ENCODE measurements around the gene COMTD1.

The COMTD1 gene

GRCh38 chr10:75235375-75236177 is at the start of gene COMTD1 (continued):
- no peak for TF ChIP-seq PRDM2 (tag by site-specific recombination; IDR thresholded peaks at IDR 0.05; ENCODE audit: borderline replicate concordance)
- no peak for TF ChIP-seq ZNF211 (tag by site-specific recombination; IDR thresholded peaks at IDR 0.05; ENCODE audit: low read depth)
- peak; percentile 94; the same call in 1 of the 2 replicates for TF ChIP-seq ZNF768 (tag by site-specific recombination; IDR thresholded peaks at IDR 0.05)
- peak; percentile 100 for TF ChIP-seq CTCF (tag by site-specific recombination; IDR thresholded peaks at IDR 0.05)
- TF ChIP-seq ZNF610 (tag by site-specific recombination; IDR thresholded peaks at IDR 0.05; ENCODE audit: borderline replicate concordance), result peak; percentile 64
- TF ChIP-seq ZNF843 (tag by site-specific recombination; IDR thresholded peaks at IDR 0.05), result peak; percentile 15; the same call in 1 of the 2 replicates
- TF ChIP-seq SP3 (tag by site-specific recombination; IDR thresholded peaks at IDR 0.05), result peak; percentile 94
- no peak for TF ChIP-seq ZNF571 (tag by site-specific recombination; IDR thresholded peaks at IDR 0.05)
- TF ChIP-seq EGR2 (tag by site-specific recombination; IDR thresholded peaks at IDR 0.05; ENCODE audit: low read depth), result peak; percentile 5; the same call in 1 of the 2 replicates
- TF ChIP-seq ZNF548 (tag by site-specific recombination; IDR thresholded peaks at IDR 0.05), result no peak
- no peak for TF ChIP-seq ZNF133 (tag by site-specific recombination; IDR thresholded peaks at IDR 0.05)
- TF ChIP-seq ZFP69B (tag by site-specific recombination; IDR thresholded peaks at IDR 0.05), result peak; percentile 86
- 0 out of 2 replicates have a peak, but pooled peaks have one; percentile 25 for TF ChIP-seq ZNF513 (tag by site-specific recombination; IDR thresholded peaks at IDR 0.05)
- TF ChIP-seq PATZ1 (tag by site-specific recombination; IDR thresholded peaks at IDR 0.05), result peak; percentile 83
- TF ChIP-seq ZNF624 (tag by site-specific recombination; IDR thresholded peaks at IDR 0.05), result no peak
- no peak; the same call in 1 of the 2 replicates for TF ChIP-seq ZNF394 (tag by site-specific recombination; IDR thresholded peaks at IDR 0.05; ENCODE audit: borderline replicate concordance)
- no peak for TF ChIP-seq ZNF791 (tag by site-specific recombination; IDR thresholded peaks at IDR 0.05)
- TF ChIP-seq SCRT1 (tag by site-specific recombination; IDR thresholded peaks at IDR 0.05; ENCODE audit: borderline replicate concordance), result no peak
- TF ChIP-seq WT1 (tag by site-specific recombination; IDR thresholded peaks at IDR 0.05), result peak; percentile 37
- peak; percentile 62 for TF ChIP-seq TSHZ1 (tag by site-specific recombination; IDR thresholded peaks at IDR 0.05; ENCODE audit: borderline replicate concordance)
- TF ChIP-seq GFI1B (tag by site-specific recombination; IDR thresholded peaks at IDR 0.05), result no peak
- TF ChIP-seq ZNF664 (tag by site-specific recombination; IDR thresholded peaks at IDR 0.05), result no peak
- no peak for TF ChIP-seq YY2 (tag by site-specific recombination; IDR thresholded peaks at IDR 0.05)
- TF ChIP-seq ZNF677 (tag by site-specific recombination; IDR thresholded peaks at IDR 0.05), result peak; percentile 4; the same call in 1 of the 2 replicates
- no peak for TF ChIP-seq ZNF169 (tag by site-specific recombination; IDR thresholded peaks at IDR 0.05)

All from HEK293 (cell line).